ENCODE results near the gene POU2AF2.
A peak's percentile ranks its signal among the peaks of the same experiment; 100 is the strongest.

POU2AF2 gene

GRCh38 chr11:111298413-111299100, 53.0 kb downstream of the POU2AF2 start, which contains the start of gene POU2AF3:
POU2AF3 (plus strand) TSS chr11:111298546; CDS start chr11:111298582, 36 bp downstream.
- no peak for DNase-seq (ENCODE audit: extremely low read depth, low read depth)

GRCh38 chr11:111299101-111300026, 53.8 kb downstream of the POU2AF2 start:
- TF ChIP-seq CTCF (IDR thresholded peaks at IDR 0.05; ENCODE audit: low read depth, low read length) = peak; percentile 63
- DNase-seq (ENCODE audit: extremely low read depth, low read depth) = no peak

More at GRCh38 chr11:111298413-111299100, 53.0 kb downstream of the POU2AF2 start, which contains the start of gene POU2AF3:
- no peak for TF ChIP-seq CTCF (IDR thresholded peaks at IDR 0.05; ENCODE audit: low read depth, low read length)

- TF ChIP-seq CTCF (IDR thresholded peaks at IDR 0.05; ENCODE audit: low read depth, low read length) = no peak
- DNase-seq (ENCODE audit: extremely low read depth, low read depth) = no peak
Observed at GRCh38 chr11:111300569-111300968, 55.0 kb downstream of the POU2AF2 start.

- DNase-seq (ENCODE audit: extremely low read depth, low read depth) = no peak
- no peak for TF ChIP-seq CTCF (IDR thresholded peaks at IDR 0.05; ENCODE audit: low read depth, low read length)
Observed at GRCh38 chr11:111301004-111301841, 55.7 kb downstream of the POU2AF2 start.

GRCh38 chr11:111301842-111302118, 56.3 kb downstream of the POU2AF2 start:
- TF ChIP-seq CTCF (IDR thresholded peaks at IDR 0.05; ENCODE audit: low read depth, low read length) = no peak
- no peak for DNase-seq (ENCODE audit: extremely low read depth, low read depth)

GRCh38 chr11:111302298-111302697, 56.8 kb downstream of the POU2AF2 start:
- no peak for TF ChIP-seq CTCF (IDR thresholded peaks at IDR 0.05; ENCODE audit: low read depth, low read length)
- no peak for DNase-seq (ENCODE audit: extremely low read depth, low read depth)

Measured in AG09319 (cell line).